Tibial nerve (tissue), 4 donors: ENCODE results near the gene IFNG. TPM values are rescaled to one million over a fixed set of nuclear protein-coding genes. Genes with fewer than 3 reads are reported as not detected.

Experiments used
- DNase-seq, 2 donors: peaks; one replicate each; pipeline ENCODE4 v3.0.0-alpha.2; 2019; ENCODE audit warnings: low spot score in 2 of 2
- H3K27ac ChIP-seq, 4 donors: fragments of 200-600 bp; sonication (generic) in 3 of 4; one replicate each; pipeline ENCODE4 v1.5.1; 2017 to 2019; ENCODE audit warnings: mild to moderate bottlenecking in 1 of 4
- H3K27me3 ChIP-seq, 2 donors: fragments of 200-600 bp; sonication (generic) in 1 of 2; one replicate each; pipeline versions ENCODE4 v1.5.1 to v1.6.0; 2017 to 2019
- H3K36me3 ChIP-seq, 3 donors: fragments of 200-600 bp; sonication (generic); one replicate each; pipeline ENCODE4 v1.5.1; 2018 to 2019
- H3K4me1 ChIP-seq, 4 donors: fragments of 200-600 bp; sonication (generic) in 3 of 4; one replicate each; pipeline ENCODE4 v1.5.1; 2017 to 2019
- H3K4me3 ChIP-seq, 4 donors: fragments of 200-600 bp; sonication (generic) in 3 of 4; one replicate each; pipeline ENCODE4 v1.5.1; 2017 to 2019; ENCODE audit warnings: mild to moderate bottlenecking in 1 of 4, moderate library complexity in 1 of 4
- H3K9me3 ChIP-seq, 4 donors: fragments of 200-600 bp; sonication (generic) in 3 of 4; one replicate each; pipeline ENCODE4 v1.5.1; 2017 to 2019
- EP300 ChIP-seq, 2 donors: sonication (generic); formaldehyde crosslinking; IDR thresholded peaks; one replicate each; pipeline ENCODE4 v1.6.1; 2017; ENCODE audit warnings: antibody characterized with exemption in 2 of 2, mild to moderate bottlenecking in 1 of 2
- POLR2A ChIP-seq, 2 donors: fragments of 450-650 bp; IDR thresholded peaks; one replicate each; pipeline ENCODE4 v1.6.1; 2017; ENCODE audit warnings: antibody characterized with exemption in 2 of 2, mild to moderate bottlenecking in 2 of 2, moderate library complexity in 2 of 2
- WGBS, 2 donors: methylation state at CpG; one replicate each; pipeline ENCODE4 v1.1.5; 2018; 5-methylcytosine and 5-hydroxymethylcytosine counted together
- total RNA-seq, 4 donors: library from RNA; depleted of rRNA; stranded (reverse); fragments of >200 nt; gene quantifications; one replicate each; pipeline ENCODE4 v1.1.0, GENCODE V29; 2016
- TF ChIP-seq, protein P1 (sequence below), 5 experiments: fragments of 200-600 bp in 3 of 5; fragments of 450-650 bp in 2 of 5; sonication (generic) in 3 of 5; IDR thresholded peaks; one replicate each; pipeline ENCODE4 v1.5.1; 2016 to 2019; ENCODE audit warnings: antibody characterized with exemption in 5 of 5, mild to moderate bottlenecking in 3 of 5, moderate library complexity in 2 of 5

Gene IFNG
- total RNA-seq, 4 donors from 2014 or later: not detected

DNA sequence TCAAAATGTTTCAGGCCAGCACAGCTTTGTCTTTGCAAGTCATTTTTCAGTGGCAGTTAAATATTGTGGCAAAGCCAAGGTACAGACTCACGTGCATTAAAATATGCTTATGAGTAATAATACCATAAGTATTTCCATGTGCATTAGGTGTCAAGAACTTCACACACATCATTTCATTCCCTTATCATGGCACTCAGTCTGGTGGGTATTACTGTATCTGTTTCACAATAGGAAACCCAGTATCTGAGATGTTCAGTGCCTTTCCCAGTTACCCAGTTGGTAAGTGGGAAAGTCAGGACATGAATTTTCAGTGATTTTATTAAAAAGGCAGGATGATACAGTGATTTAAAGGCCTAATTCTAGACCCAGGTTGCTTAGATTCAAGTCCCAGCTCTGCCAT is 52.9 kb downstream of the IFNG start:
- DNase-seq: no peak
- H3K9me3 ChIP-seq: no peaks in the 10 kb centered on the region
- TF ChIP-seq POLR2A (IDR thresholded peaks at IDR 0.05): no peak
- no peak for TF ChIP-seq EP300 (IDR thresholded peaks at IDR 0.05)
- TF ChIP-seq, protein P1, sequence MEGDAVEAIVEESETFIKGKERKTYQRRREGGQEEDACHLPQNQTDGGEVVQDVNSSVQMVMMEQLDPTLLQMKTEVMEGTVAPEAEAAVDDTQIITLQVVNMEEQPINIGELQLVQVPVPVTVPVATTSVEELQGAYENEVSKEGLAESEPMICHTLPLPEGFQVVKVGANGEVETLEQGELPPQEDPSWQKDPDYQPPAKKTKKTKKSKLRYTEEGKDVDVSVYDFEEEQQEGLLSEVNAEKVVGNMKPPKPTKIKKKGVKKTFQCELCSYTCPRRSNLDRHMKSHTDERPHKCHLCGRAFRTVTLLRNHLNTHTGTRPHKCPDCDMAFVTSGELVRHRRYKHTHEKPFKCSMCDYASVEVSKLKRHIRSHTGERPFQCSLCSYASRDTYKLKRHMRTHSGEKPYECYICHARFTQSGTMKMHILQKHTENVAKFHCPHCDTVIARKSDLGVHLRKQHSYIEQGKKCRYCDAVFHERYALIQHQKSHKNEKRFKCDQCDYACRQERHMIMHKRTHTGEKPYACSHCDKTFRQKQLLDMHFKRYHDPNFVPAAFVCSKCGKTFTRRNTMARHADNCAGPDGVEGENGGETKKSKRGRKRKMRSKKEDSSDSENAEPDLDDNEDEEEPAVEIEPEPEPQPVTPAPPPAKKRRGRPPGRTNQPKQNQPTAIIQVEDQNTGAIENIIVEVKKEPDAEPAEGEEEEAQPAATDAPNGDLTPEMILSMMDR (IDR thresholded peaks at IDR 0.05): no peak
- H3K27ac ChIP-seq: no peak overlapping the region
- no peaks in the 10 kb centered on the region for H3K27me3 ChIP-seq
- H3K4me3 ChIP-seq: no peak overlapping the region
- H3K4me1 ChIP-seq: no peaks in the 10 kb centered on the region
- WGBS, 2 donors: 77 to 81% methylated on average over 1 of the region's 1 CpG
- no peaks in the 10 kb centered on the region for H3K36me3 ChIP-seq

DNA sequence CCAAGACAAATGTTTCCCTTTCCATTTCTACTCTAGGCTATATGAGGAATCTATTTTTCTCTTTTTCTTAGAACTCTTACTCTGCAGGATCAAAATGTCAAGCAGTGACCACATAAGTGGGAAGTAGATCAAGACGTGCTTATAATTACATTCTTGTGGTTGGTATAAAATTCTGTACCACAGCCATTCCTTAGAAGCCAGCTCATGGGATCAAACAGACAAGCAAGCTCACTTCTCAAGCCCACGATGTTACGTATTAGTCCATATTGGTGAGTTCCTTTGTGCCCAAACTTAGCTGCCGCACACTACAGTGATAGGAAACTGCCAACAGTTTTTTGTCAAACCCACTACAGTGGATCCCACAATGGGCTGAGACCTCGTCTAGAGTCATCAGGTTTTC is 53.4 kb downstream of the IFNG start:
- TF ChIP-seq EP300 (IDR thresholded peaks at IDR 0.05): no peak
- no peak for TF ChIP-seq POLR2A (IDR thresholded peaks at IDR 0.05)
- TF ChIP-seq, protein P1 (IDR thresholded peaks at IDR 0.05): no peak
- no peak overlapping the region for H3K4me3 ChIP-seq
- no peaks in the 10 kb centered on the region for H3K4me1 ChIP-seq
- WGBS, 2 donors: 52 to 69% methylated on average over 5 of the region's 5 CpGs
- H3K9me3 ChIP-seq: no peaks in the 10 kb centered on the region
- no peaks in the 10 kb centered on the region for H3K36me3 ChIP-seq
- H3K27me3 ChIP-seq: no peaks in the 10 kb centered on the region
- no peak overlapping the region for H3K27ac ChIP-seq
- DNase-seq: no peak

Other genes starting within 250 kb of the IFNG start
- gene IFNG-AS1, start 170.3 kb downstream of the IFNG start, total RNA-seq: not detected
- gene IL26, start 66.1 kb upstream of the IFNG start, total RNA-seq: not detected
- not detected for gene IL22, start 93.9 kb upstream of the IFNG start, total RNA-seq
- gene MDM1, start 172.6 kb upstream of the IFNG start, total RNA-seq: 10 to 100 TPM; 11.2 to 49.8 (median 23.3) TPM